Renal cortical epithelial cell (primary cell): ENCODE measurements around the gene MARS1. TPM values are rescaled to one million over a fixed set of nuclear protein-coding genes. Genes with fewer than 3 reads are reported as not detected.
A peak's percentile ranks its signal among the peaks of the same experiment; 100 is the strongest.

Source experiments
- DNase-seq: peaks from one replicate; pipeline ENCODE4 v3.0.0-alpha.2; 2011; ENCODE audit warnings: low read depth
- total RNA-seq: library from RNA; depleted of rRNA; stranded (reverse); fragments of >200 nt; gene quantifications from 2 replicates; pipeline ENCODE4 v1.2.3, GENCODE V29; 2014

MARS1 gene
- total RNA-seq, 1 donor from 2014 or later = 134 TPM

DNA sequence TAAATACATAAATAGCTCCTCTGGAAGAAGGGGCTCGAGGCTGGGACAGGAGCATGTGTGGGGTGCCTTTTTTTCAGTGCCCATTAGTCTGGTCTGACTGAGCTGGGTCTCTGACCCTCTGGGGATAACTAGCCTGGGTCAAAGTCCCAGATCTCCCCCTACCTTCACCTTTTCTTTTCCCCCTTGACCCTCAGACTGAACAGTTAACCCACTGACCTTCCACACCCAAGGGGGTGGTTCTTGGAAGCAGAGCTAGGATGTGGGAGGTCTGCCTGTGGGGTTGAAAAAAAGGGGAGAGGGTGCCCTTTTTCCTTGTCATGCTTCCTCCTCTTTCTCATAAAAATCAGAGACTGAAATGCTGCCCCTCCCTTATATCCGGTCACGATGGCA lies 29.2 kb upstream of the MARS1 start:
- DNase-seq = no peak

DNA sequence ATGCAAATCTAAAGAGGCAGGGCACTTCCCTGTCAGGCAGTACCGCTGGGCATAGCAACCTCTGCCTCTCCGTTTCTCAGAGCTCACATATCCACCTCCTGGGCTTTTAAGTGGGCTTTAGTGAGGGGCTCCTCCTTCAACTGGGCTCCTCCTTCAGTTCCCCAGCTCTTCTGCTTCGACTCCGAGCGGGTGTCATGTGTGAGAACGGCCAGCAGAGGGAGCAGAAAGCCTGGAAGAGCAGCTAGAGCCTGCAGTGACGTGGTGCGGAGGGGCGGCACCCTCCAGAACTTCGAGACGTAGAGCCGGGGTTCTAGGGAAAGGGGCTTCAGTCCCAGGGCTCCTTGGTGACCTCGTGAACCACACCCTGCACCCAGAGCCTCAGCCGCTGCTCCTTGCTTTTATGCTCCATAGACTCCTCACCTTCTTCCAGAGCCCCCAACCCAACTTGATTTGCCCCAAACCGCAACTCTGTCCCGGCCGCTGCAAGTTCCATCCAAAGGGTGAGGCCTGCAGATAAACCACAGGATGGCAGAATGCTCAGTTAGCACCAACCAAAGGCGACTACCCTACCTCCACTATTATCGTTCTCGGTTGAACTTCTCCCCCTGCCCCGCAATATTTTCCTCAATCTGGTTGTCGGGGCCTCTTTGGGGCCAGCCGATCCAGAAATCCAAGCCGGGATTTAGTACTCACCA lies 28.7 kb upstream of the MARS1 start:
- DNase-seq = peak; percentile 87

DNA sequence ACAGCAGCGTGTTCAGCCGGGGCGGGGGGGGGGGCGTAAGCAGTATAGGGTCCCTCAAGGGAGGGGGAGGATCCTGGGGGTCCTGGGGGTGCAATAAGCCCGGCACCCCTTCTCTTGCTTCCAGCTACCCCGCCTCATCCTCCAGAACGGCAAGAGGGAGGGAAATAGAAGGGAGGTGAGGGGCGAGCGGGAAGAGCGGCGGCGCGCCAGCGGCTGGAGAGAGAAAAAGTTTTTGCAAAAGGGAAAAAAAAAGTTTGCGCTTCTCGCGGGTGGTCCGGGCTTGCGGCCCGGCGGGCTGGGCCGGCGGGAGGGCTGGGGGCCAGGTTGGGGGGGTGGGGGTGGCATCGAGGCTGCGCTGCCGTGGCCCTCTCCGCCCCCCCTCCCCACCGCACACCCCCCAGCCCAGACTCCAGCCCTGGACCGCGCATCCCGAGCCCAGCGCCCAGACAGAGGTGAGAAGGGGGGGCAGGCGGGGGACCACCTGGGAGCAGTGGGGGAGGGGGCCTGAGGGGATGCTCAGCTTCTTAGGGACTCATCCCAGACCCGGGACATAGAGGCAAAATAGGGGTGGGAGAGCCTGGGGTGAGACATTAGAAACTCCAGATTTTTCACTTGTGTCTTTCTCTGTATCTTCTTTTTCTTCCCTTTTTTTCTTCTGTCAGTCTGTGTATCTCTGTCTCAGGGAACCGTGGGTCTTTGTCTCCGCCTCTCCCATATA lies 28.0 kb upstream of the MARS1 start, which contains the start of gene GLI1:
TSS of gene GLI1 (plus strand) at position 36 of the 718 bp plus-strand sequence. CDS start 3,907 bp downstream, outside the sequence.
- no peak for DNase-seq

DNA sequence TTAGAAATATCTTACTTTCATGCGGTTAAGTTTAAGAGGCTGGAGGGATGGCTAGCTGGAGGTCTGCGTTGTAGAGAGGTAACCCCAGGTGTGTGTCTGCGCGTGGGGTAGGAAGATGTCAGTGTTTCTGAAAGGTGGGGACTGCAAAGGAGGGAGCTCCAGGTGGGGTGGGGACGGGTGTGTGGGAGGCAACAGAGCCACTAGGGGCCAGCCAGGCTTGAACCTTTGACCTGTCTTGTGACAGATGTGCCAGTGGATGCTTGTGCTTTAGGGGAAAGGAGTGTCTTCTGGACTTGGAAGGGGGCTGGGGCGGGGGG lies 27.4 kb upstream of the MARS1 start:
- DNase-seq = no peak

DNA sequence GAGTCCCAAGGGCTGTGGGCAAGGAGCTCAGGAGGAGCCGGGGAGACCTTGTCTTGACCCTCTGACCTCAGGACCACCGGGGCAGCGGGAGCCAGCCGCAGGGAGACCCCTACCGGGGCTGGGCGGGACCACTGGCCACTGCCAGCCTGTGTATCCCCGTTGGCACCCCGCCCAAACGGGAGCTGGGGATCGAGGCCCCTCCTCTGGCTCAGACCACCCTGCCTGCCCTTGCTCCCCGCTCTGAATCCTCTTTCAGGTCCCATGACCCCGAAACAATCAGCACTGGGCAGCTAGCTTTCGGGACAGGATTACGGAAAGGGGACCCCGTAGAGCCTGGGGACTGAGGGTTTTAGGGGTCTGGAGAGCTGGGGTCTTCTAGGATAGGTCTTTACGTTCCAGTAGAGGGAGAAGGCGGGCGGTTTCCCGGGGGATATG lies 27.0 kb upstream of the MARS1 start:
- no peak for DNase-seq

DNA sequence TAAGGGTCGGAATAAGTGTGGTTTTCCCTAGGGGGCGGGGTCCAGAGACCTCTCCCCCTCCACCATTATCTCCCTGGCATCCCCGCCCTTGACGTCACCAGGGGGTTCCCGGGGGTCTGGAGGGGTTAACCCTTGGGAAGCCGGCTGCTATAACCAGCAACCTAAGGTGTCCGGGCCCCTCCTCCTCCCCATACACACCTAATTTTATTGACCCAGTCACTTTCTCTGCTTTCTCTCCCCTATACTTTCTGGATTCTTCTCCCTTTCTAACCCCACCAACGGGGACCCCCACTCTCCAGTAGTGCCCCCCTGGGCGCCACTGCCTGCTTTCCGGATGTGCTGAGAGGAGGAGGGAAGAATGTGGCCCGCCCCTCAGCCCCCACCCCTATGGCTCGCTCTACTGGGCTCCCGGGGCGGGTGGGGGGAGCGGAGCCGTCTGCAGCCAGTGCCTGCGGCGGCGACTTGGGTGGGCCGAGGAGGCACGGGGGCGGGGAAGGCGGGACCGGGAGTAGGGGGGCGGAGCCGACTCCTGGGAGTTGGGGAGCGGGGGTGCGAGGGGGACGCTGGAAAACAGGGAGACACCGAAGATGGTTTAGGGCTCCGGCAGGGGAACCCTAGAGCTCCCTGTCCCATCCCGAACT lies 26.5 kb upstream of the MARS1 start:
- no peak for DNase-seq

DNA sequence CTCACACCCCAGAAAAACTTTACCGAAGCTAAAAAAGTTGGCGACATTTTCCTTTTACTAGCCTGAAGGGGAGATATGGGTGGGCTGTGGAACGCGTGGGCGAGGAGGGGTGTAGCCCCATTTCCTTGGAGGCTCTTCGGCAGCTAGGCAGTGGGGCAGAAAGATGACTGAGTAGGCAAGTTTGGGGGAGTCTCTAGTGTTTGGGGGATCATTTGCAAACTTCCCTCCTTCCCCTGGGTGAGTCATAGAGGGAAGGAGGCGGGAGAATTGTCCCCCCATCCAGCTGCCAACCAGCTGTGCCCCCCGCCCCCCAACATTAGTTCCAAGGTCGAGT lies 26.0 kb upstream of the MARS1 start:
- no peak for DNase-seq

DNA sequence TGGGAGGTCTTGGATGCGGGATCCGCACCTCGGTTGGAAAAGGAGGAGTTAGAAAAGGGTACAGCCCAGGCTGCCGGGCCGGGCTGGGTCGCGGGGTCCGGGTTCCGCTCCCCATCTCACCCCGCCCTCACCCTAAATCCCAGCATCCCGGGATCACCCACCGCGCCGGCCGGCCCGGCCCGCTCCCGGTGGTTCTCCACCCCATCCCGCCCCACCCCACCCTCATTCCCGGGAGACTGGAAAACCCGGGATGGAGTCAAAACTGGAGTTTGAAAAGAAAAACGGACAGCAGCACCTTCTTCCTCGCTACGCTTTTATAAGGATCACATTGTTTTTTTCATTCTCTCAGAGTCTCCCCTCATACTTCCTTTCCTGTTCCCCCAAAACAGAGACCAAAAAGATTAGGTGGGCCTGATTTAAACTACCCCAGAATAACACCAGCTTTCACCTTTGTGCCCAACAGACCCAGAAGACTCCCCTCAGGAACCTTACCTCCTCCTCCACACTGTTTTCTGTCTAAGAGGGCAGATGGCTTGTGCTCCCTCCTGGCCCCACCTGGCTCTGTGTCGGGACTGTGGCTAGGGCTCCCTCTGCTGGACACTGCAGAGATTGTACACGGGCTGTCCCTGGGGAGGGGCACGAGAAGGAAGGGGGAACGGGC lies 25.5 kb upstream of the MARS1 start:
- peak; percentile 80 for DNase-seq

DNA sequence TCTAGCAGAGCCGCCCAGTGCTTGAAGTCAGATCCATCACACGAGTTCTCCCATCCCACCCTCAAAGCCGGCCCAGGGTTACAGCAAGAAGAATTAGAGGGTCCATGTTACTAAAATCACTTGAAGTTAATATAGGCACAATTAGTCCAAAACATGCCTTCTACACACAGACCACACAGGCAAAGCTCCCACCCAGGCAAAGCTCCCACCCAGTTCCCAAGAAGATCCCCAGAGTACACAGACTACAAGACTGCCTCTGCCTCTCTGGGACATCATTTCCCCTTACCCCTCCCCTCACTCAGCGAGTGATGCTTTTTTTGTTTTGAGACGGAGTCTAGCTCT lies 25.0 kb upstream of the MARS1 start:
- DNase-seq = no peak

DNA sequence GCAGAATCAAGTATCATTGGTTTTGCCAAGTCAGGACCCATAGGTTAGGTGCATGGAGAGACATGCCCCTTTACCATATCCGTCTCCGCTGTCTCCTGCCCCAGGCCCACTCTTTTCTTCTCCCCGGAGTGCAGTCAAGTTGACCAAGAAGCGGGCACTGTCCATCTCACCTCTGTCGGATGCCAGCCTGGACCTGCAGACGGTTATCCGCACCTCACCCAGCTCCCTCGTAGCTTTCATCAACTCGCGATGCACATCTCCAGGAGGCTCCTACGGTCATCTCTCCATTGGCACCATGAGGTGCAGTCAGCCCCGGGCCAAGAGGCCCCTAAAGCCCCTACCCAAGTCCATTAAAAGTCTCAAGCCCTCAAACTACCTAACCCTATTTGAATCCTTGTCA lies 23.3 kb upstream of the MARS1 start:
- no peak for DNase-seq

DNA sequence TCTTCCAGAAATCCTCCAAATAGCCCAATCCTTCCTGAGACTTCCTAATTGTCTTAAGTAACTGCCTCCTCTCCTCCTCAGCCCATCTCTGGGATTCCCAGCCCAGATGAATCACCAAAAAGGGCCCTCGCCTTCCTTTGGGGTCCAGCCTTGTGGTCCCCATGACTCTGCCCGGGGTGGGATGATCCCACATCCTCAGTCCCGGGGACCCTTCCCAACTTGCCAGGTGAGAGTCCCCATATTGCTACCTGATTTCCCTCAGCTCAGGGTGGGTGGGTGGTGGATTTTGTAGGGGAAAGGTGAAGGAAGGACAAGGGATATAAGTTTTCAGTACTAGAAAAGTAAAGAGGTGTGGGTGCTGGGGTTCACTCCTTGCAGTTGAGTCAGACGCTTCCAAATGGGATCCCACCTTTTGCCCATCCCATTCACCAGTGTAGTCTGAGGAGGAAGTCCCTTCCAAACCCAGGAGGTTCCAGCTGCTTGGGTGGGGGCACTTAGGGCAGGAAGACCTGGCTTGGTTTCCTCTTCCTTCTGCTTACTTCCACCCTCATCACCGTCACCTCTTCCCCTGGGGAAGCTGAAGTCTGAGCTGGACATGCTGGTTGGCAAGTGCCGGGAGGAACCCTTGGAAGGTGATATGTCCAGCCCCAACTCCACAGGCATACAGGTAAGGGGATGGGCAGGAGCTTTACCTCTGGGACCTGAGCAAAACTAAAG lies 22.7 kb upstream of the MARS1 start:
- DNase-seq = no peak

DNA sequence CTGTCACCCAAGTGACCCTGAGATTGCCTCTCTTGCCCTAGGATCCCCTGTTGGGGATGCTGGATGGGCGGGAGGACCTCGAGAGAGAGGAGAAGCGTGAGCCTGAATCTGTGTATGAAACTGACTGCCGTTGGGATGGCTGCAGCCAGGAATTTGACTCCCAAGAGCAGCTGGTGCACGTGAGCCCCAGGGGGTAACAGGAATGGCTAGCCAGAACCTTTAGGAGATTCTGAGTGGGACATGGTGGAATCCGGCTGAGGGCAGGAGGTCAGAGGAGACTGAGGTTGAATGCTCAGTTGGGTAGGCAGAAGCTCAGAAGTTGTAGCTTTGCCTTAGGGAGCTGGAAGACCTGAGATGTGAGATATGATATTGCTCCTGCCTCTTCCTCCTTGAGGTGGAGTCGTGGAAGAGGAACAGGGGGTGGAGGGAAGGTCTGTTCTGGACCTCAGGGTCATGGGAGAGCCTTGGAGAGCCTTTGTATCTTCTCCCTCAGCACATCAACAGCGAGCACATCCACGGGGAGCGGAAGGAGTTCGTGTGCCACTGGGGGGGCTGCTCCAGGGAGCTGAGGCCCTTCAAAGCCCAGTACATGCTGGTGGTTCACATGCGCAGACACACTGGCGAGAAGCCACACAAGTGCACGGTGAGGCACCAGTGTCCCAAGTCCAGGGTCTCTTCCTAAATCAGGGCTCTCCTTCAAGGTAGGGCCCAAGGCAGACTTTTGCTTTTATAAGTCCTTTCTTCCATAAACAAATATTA lies 21.9 kb upstream of the MARS1 start:
- DNase-seq = no peak

DNA sequence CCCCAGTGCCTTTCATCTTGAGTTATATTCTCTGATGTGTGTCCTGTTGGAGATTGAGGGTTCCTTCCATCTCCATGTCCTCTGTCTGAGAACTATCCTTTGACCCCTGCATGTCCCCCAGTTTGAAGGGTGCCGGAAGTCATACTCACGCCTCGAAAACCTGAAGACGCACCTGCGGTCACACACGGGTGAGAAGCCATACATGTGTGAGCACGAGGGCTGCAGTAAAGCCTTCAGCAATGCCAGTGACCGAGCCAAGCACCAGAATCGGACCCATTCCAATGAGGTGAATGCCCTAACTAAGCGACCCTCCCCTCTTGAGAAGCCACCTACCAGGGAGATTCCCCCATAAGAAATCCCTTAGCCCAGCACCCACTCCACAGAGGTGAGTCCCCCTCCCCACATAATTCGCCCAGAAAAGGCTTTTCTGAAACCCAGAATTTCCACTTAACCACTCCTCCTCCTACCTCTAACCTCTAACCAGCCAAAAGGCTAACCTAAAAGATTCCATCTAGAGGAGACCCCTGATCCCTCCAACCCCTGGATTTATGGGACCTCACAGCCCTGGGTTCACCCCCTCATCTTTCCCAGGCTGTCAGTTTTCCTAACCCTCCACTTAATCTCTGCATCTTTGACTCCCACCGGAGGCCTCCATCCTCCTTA lies 20.5 kb upstream of the MARS1 start:
- no peak for DNase-seq

DNA sequence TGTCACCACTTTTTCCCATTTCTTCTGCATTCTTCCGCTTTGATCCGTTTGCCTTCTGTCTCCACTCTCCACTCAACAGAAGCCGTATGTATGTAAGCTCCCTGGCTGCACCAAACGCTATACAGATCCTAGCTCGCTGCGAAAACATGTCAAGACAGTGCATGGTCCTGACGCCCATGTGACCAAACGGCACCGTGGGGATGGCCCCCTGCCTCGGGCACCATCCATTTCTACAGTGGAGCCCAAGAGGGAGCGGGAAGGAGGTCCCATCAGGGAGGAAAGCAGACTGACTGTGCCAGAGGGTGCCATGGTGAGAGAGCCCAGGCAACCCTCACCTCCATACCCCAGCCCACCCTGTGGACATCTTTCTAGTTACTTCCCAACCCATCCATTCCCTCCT lies 20.0 kb upstream of the MARS1 start:
- DNase-seq = no peak

DNA sequence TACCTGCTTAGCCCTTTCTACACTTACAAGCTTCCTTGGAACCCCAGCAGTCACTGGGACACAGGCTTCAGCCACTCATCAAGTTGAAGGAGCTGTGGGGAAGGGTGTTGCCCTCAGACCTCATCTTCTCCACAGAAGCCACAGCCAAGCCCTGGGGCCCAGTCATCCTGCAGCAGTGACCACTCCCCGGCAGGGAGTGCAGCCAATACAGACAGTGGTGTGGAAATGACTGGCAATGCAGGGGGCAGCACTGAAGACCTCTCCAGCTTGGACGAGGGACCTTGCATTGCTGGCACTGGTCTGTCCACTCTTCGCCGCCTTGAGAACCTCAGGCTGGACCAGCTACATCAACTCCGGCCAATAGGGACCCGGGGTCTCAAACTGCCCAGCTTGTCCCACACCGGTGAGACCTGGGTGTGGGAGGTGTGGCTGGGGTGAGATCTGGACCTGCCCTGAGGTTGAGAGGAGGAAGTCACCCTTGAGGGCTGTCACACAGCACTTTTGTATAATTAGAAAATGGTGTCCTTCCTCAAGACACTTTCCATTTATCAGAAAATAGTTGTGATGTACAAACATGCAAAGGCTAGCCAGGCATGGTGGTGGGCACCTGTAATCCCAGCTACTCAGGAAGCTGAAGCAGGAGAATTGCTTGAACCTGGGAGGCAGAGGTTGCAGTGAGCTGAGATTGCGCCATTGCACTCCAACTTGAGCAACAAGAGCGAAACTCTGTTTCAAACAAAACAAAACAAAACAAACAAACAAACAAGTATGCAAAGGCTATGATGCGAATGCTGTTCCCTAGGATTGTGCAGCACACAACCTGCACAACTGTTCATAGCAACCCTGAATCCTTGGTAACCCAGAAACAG lies 18.3 kb upstream of the MARS1 start:
- DNase-seq = no peak

DNA sequence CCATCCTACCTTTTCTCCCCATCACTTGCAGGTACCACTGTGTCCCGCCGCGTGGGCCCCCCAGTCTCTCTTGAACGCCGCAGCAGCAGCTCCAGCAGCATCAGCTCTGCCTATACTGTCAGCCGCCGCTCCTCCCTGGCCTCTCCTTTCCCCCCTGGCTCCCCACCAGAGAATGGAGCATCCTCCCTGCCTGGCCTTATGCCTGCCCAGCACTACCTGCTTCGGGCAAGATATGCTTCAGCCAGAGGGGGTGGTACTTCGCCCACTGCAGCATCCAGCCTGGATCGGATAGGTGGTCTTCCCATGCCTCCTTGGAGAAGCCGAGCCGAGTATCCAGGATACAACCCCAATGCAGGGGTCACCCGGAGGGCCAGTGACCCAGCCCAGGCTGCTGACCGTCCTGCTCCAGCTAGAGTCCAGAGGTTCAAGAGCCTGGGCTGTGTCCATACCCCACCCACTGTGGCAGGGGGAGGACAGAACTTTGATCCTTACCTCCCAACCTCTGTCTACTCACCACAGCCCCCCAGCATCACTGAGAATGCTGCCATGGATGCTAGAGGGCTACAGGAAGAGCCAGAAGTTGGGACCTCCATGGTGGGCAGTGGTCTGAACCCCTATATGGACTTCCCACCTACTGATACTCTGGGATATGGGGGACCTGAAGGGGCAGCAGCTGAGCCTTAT lies 17.4 kb upstream of the MARS1 start:
- no peak for DNase-seq

DNA sequence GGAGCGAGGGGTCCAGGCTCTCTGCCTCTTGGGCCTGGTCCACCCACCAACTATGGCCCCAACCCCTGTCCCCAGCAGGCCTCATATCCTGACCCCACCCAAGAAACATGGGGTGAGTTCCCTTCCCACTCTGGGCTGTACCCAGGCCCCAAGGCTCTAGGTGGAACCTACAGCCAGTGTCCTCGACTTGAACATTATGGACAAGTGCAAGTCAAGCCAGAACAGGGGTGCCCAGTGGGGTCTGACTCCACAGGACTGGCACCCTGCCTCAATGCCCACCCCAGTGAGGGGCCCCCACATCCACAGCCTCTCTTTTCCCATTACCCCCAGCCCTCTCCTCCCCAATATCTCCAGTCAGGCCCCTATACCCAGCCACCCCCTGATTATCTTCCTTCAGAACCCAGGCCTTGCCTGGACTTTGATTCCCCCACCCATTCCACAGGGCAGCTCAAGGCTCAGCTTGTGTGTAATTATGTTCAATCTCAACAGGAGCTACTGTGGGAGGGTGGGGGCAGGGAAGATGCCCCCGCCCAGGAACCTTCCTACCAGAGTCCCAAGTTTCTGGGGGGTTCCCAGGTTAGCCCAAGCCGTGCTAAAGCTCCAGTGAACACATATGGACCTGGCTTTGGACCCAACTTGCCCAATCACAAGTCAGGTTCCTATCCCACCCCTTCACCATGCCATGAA lies 16.8 kb upstream of the MARS1 start:
- no peak for DNase-seq

DNA sequence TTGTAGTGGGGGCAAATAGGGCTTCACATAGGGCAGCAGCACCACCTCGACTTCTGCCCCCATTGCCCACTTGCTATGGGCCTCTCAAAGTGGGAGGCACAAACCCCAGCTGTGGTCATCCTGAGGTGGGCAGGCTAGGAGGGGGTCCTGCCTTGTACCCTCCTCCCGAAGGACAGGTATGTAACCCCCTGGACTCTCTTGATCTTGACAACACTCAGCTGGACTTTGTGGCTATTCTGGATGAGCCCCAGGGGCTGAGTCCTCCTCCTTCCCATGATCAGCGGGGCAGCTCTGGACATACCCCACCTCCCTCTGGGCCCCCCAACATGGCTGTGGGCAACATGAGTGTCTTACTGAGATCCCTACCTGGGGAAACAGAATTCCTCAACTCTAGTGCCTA lies 16.2 kb upstream of the MARS1 start:
- DNase-seq = no peak

DNA sequence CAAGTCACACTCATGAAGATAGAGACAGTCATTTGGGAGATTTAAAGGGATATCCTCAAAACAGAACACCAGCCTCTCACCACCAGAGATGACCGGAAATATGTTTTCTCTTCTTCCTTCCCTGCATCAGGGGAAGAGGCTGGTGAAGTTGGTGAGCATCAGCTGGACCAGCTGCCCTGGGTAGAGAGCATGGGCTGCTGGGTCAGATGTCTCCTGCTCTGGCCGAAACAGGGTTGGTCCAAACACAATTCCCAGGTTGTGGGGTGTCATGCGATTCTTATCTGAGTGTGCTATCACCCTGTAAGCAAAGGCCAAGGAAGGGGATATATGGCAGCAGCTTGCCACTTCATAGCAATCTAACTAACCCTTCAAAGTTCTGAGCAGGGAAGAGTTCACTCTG lies 15.5 kb upstream of the MARS1 start:
- no peak for DNase-seq
